DND-41 (cell line): ENCODE measurements around the gene POLR2E.

ENCODE experiments used
- CTCF ChIP-seq: IDR thresholded peaks from 2 replicates; pipeline ENCODE4 v1.5.1; 2012; ENCODE audit warnings: borderline replicate concordance, low read length, moderate library complexity, mild to moderate bottlenecking; ENCODE audit not compliant: poor library complexity, severe bottlenecking; ENCODE audit errors: extremely low read depth
- EZH2 ChIP-seq: IDR thresholded peaks from 3 replicates; pipeline ENCODE4 v1.6.1; 2012; ENCODE audit warnings: borderline replicate concordance, low read depth, mild to moderate bottlenecking, moderate library complexity, low read length, inconsistent platforms; ENCODE audit not compliant: severe bottlenecking

GRCh38 chr19:1079566-1080111 is 15.5 kb downstream of the POLR2E start:
- TF ChIP-seq EZH2 (no peak), CTCF (no peak)
